Kidney glomerular epithelial cell (primary cell): ENCODE data around the gene INTS4.
"Not testable (repeated sequence)": the region's sequence is repeated elsewhere in the genome, so short reads cannot be mapped to it uniquely, and the experiment has no call there.

Experiments used
- DNase-seq: peaks from one replicate; lab custom pipeline; 2025; lab: John Stamatoyannopoulos, UW

Gene INTS4

GRCh38 chr11:78022397-78023396 lies 28.2 kb upstream of the INTS4 start, which contains the start of gene KCTD14:
KCTD14 (minus strand) TSS chr11:78023276; CDS start chr11:78023249, 27 bp downstream.
- no peak for DNase-seq

DNA sequence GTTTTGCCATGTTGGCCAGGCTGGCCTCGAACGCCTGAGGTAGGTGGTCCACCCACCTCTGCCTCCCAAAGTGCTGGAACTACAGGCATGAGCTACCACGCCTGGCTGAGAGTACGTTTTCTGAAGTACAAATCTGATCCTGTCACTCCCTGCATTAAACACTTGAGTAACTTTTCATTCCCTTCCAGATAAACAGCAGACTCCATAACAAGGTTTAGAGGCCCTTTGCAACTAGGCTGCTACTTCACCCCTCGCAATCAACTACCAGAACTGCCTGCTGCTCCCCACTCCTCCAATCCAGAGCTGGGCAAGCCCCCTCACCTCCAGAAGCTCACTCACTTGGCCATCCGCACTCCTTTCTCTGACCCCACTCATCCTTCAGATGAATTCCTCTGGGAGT lies 27.1 kb upstream of the INTS4 start:
- no peak for DNase-seq

- no peak for DNase-seq
These were observed 25.8 kb upstream of the INTS4 start for GRCh38 chr11:78020246-78020645.

GRCh38 chr11:78019808-78020207 lies 25.3 kb upstream of the INTS4 start:
- peak; percentile 41 for DNase-seq

GRCh38 chr11:78015878-78016277 lies 21.4 kb upstream of the INTS4 start:
- no peak for DNase-seq

GRCh38 chr11:78014937-78015520 lies 20.6 kb upstream of the INTS4 start:
- not testable (repeated sequence) for DNase-seq

DNA sequence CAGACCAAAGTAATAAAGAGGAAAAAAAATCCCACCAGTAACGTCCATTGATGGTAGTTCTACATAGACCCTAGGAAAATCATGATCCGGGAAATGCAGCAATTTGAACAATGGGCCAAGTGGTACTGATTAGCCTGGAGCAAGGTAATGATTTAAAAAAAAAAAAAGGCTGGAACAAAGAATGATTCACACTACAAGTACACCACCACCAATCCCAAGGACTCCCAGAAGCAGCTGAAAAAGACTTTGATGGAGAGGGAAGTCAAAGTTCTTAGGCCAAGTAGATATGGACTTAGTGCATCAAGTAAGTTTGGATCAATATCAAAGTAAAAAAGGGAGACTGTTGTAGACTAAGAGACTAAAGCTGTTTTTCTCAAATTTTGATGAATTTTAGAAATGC lies 16.8 kb upstream of the INTS4 start:
- no peak for DNase-seq

DNA sequence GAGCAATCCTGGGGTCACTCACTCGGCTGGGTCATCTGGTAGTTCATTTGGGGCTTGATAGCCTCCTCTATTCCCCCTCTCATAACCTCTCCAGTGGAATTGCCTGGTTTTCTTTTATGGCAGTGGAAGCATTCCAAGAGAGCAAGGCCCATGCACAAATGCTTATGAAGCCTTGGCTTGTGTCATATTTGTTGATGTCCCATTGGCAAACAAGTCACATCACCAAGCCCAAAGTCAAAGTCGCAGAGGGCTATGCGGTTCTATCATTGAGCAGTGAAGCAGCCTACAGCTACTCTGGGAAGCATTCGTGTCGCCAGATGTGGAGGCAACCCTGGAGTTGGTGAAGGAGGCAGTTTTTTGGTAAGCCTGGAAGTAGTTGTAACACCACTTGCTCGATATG lies 16.3 kb upstream of the INTS4 start:
- no peak for DNase-seq

GRCh38 chr11:78010304-78010703 lies 15.8 kb upstream of the INTS4 start:
- no peak for DNase-seq

GRCh38 chr11:78009062-78009461 lies 14.6 kb upstream of the INTS4 start:
- no peak for DNase-seq

- peak; percentile 75 for DNase-seq
These were observed 5.7 kb upstream of the INTS4 start for GRCh38 chr11:78000193-78000592.

DNA sequence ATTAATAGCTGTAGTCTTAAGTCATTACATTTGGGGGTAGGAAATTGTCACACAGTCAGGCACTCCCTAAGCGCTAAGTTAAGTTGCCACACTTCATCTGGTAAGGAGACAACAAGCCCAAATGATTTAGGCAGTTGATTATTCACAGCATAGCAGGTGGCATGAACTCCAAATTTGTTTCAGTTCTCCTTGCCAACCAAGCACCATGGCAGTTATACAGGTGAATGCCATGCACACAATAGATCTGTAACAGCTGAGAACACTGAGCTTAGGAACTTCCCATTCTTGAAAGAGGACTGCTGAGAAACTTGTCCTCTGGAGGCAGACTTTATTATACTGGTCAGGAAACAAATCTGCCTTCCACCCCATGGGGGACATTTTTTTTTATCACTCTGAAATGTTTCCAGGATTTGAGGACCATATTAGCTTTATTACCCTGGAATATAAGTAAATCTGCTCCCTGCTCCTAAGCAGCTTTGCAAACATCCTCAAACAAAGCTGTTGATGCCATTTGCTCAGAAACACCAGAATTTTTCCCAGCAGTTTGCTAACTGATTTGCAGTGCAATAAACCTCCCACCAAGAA lies 5.1 kb upstream of the INTS4 start:
- no peak for DNase-seq

DNA sequence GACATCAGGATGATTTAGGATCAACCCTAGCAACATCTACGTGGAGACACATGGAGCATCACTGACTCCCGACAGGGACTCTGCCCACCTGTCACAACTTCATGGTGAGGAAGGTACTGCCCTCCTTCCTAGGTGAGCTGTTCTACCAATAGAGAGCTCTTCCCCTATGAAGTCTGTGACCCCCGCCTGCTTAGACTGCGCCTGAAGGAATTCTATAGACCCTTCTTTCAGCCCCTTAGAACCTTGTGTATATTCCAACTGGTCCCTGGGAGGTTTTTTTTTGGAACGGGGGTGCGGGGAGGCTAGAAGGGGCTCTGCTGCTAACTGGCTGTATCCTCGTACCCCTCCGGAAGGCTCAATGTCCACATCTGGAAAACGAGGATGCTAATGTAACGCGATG lies 566 bp downstream of the INTS4 start:
- DNase-seq = no peak

DNA sequence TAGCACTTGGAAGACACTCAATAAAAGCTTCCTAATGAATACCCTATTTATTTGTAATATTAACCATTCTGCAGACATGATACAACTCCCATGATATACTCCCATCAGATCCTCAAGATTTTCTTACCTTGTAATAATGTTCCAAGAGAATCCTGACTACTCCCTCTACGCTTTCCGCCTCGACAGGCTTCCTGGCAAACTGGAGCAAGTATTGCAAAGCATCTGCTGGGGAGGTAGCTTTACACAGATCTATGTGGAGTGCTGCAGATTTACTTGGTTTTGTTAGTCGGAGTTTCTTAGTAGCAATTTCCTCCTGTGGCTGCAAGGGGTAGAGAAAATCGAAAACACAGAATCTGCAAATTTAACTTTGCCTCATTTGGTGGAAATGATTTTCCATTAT lies 3.5 kb downstream of the INTS4 start:
- no peak for DNase-seq

- DNase-seq = not testable (repeated sequence)
These were observed 8.0 kb downstream of the INTS4 start for GRCh38 chr11:77986456-77986855.

GRCh38 chr11:77981346-77981947 lies 13.0 kb downstream of the INTS4 start:
- DNase-seq = no peak

- no peak for DNase-seq
These were observed 26.1 kb downstream of the INTS4 start for GRCh38 chr11:77968337-77968736.

GRCh38 chr11:77967753-77968152 lies 26.7 kb downstream of the INTS4 start:
- no peak for DNase-seq

DNA sequence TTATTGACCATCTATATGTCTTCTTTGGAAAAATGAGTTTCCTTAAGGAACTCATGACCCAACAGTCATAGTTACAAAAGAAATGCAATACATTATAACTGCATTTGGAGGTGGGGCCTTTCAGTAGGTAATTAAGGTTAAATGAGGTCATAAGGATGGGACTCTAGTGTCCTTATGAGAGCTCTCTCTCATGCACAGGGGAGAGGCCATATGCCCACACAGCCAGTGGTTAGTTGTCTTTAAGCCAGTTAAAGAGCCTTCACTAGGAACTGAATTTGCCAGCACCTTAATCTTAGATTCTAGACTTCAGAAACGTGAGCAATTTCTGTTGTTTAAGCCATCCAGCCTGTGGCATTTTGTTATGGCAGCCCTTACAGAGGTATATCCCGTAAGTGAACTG lies 27.3 kb downstream of the INTS4 start:
- DNase-seq = no peak

- DNase-seq = no peak
These were observed 28.1 kb downstream of the INTS4 start for GRCh38 chr11:77966338-77966737.

- DNase-seq = no peak
These were observed 35.0 kb downstream of the INTS4 start for GRCh38 chr11:77959434-77959833.

DNA sequence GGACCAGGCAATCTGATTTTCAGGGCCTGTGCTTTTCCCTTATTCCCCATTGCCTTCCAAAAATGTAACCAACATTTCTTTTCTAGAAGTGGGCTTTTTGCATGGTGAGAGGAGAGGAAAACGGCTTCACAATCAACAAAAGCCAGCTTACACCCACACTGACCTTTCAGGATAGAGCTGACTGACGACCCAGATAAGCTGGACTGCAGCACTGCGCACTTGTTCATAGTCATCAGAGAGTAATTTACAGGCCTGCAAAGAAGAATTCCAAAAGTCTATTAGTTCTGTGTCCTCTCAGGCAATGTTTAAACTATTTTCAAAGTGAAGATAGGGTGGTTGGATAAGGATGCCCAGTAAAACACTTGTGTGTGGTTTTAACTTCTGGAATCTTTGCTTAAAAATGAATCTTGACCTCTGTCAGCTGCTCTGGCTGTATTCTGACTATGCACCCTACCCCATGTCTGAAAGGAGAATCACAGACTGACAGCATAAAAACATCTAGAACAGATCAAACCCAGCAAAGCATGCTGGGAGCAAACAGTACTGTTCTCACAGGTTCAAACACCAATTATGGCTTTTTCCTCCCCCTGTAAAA lies 35.8 kb downstream of the INTS4 start:
- DNase-seq = not testable (repeated sequence)
